GM19372 (cell line): ENCODE measurements around the gene MACROD2.
"Not testable (repeated sequence)": the region's sequence is repeated elsewhere in the genome, so short reads cannot be mapped to it uniquely, and the experiment has no call there.

Experiments
- ATAC-seq: cut with Tn5 transposase; IDR thresholded peaks from one replicate; pipeline ENCODE4 v1.9.1; 2021; ENCODE audit warnings: mild to moderate bottlenecking, low read depth, moderate library complexity; ENCODE audit not compliant: unreplicated experiment

MACROD2 gene

GRCh38 chr20:14956026-14956425, 960.7 kb downstream of the MACROD2 start:
- no peak for ATAC-seq

- ATAC-seq = no peak
Observed at GRCh38 chr20:14956538-14956937, 961.2 kb downstream of the MACROD2 start.

- ATAC-seq = no peak
Observed at GRCh38 chr20:14957402-14957801, 962.1 kb downstream of the MACROD2 start.

DNA sequence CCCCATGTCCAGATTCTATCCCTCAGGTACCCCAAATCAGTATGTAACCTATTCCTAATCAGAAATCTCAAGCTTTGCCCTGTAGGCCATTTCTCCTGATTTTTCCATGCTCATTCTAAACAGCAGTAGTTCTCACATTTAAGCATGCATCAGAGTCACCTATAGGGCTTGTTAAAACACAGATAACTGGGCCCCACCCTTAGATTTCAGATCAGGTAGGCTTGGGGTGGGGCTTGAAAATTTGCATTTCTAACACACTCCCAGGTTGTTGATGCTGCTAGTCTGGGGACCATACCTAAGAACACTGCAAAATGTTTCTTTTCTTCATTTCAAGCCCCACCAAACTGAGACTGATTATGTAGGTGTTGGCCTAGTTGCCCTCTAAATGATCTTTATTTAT, 963.3 kb downstream of the MACROD2 start:
- ATAC-seq = no peak

- ATAC-seq = no peak
Observed at GRCh38 chr20:14959506-14960475, 964.5 kb downstream of the MACROD2 start.

GRCh38 chr20:14960831-14961230, 965.5 kb downstream of the MACROD2 start:
- no peak for ATAC-seq

GRCh38 chr20:14963262-14963663, 967.9 kb downstream of the MACROD2 start:
- no peak for ATAC-seq

DNA sequence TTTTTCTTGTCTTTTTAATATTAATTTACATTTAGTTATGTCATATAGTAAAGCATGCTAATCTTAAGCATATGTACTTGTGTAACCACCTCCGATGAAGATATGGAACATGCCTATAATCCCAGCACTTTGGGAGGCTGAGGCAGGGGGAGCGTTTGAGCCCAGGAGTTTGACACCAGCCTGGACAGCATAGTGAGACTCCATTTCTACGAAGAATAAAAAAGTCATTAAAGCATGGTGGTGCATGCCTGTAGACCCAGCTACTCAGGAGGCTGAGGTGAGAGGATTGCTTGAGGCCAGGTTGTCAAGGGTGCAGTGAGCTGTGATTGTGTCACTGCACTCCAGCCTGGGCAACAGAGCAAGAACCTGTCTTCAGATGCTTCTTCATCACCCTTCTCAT, 970.9 kb downstream of the MACROD2 start:
- ATAC-seq = no peak

DNA sequence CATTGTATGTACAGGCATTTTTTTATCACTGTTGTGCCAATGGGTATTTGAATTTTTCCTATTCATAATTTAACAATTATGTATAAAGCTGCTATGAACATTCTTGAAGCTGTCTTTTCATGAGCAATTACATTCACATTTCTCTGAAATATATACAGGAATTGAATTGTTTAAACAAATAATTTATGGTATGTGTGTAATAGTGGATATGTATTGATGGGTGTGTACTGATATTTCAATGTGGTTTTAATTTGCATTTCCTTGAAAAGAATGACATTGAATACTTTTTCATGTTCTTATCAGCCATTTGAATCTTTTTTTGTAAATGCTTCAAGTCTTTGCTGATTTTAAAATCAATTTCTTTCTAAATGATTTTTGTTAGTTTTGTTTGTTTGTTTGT, 971.5 kb downstream of the MACROD2 start:
- ATAC-seq = no peak

DNA sequence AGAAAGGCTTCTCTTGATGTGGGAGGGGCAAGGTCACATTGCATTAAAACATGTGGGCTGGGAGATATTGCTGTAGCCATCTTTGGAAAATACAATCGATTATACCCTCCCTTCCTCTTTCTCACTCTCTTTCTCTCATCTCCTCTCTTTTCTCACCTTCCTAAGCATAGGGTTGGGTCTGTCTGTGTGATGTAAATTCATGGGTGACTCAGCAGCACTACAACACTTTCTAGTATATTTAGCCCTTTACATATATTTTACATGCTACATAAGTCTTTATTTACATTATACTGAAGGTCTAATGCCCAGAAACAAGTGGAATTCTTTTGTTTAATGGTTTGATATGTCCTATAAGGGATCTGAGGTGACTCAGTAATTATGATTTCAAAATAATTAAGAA, 976.9 kb downstream of the MACROD2 start:
- ATAC-seq = no peak

DNA sequence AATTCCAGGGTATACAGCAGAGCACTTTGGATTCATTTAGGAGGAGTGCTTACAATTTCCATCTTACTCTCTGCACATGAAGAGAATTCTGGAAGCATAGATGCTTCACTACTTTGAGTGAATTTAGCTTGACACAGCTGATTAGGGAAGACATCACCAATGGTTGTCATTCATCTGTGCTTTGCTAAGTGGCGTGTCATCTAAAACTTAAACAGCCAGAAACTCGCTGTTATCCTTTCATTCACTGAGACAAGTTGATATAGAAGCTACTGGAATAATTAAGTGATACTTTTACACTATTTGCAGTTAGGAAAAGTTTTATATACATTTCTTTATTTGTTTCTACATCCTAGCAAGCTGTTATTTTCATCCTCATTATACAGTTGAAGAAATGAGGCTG, 977.4 kb downstream of the MACROD2 start:
- no peak for ATAC-seq

DNA sequence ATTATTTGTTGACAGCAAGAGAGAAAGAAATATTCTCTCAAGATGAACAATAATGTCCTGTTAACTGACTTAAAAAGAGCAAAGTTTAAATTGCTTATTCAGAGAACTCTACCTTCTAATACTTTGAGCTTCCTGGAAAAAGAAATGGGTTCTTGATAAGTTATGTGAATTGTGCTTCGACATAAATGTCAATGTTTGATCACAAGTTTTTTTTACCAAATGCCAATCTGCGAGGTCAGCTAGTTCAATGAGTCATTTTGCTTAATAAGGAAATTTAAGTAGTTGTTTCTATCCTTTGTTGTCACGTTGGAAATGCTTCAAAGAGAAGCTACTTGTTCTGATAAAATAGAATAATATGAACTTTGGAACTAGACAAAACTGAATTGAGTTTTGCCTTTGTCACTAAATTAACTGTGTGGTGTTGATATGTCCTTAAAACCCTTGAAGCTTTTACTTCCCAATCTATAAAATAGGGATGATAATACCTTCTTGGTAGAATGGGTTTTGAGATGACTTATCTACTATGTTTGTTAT, 984.2 kb downstream of the MACROD2 start:
- no peak for ATAC-seq

- not testable (repeated sequence) for ATAC-seq
Observed at GRCh38 chr20:14981486-14981885, 986.2 kb downstream of the MACROD2 start.

DNA sequence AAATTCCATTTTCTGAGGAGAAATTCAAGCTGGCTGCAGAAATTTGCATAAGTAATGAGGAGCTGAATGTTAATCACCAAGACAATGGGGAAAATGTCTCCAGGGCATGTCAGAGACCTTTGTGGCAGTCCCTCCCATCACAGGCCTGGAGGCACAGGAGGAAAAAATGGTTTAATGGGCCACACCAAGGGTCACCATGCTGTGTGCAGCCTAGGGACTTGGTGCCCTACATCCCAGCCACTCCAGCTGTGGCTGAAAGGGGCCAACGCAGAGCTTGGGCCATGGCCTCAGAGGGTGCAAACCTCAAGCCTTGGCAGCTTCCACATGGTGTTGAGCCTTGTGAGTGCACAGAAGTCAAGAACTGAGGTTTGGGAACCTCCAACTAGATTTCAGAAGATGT, 987.0 kb downstream of the MACROD2 start:
- not testable (repeated sequence) for ATAC-seq

DNA sequence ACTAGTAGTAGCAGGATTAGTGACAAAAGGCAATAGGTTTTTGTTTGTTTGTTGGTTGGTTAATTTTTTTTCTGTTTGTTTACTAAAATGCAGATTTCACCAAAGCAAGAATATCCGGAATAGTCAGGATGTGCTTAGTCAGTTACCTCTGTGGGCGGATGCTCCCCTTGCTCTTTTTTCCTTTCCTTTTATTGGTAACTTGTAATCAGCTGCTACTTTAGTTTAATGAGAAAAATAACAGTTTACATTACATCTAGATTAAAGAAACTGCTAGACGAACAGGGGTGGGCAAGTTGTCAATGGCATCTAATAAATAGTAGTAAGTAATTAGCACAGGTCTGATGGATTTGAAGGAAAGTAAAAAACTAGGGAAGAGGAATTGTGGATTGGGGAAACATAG, 989.0 kb downstream of the MACROD2 start:
- no peak for ATAC-seq

- ATAC-seq = no peak
Observed at GRCh38 chr20:14984768-14985622, 989.7 kb downstream of the MACROD2 start.

DNA sequence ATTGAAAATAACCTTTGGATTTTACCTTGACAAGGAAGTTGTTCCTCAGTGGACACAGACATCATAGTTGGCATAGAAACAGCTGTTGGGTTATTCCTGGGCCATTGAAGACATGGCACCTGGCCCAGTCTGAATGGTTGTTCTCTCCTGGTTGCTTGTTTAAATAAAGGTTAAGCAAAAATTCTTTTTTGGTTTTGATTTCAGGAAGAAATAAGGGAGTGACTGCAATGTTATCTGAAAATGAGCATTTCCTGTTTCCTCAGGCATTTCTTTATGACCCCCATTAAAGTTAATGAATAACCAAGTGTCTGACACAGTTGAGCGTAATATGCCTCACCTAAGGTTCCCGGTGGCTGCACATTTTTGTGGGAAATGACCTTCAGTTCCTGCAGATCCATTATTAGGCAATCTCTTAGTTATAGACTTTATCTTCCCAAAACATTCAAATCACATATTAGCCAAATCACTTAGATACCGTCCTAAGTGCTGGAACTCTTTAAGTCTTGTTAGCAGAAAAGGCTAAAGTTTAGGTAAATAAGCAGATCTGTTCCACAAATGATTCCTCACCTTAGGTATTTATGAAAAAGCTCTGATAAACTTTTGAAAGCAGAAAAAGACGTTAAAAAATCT, 990.8 kb downstream of the MACROD2 start:
- no peak for ATAC-seq

GRCh38 chr20:14986656-14987055, 991.3 kb downstream of the MACROD2 start:
- no peak for ATAC-seq

DNA sequence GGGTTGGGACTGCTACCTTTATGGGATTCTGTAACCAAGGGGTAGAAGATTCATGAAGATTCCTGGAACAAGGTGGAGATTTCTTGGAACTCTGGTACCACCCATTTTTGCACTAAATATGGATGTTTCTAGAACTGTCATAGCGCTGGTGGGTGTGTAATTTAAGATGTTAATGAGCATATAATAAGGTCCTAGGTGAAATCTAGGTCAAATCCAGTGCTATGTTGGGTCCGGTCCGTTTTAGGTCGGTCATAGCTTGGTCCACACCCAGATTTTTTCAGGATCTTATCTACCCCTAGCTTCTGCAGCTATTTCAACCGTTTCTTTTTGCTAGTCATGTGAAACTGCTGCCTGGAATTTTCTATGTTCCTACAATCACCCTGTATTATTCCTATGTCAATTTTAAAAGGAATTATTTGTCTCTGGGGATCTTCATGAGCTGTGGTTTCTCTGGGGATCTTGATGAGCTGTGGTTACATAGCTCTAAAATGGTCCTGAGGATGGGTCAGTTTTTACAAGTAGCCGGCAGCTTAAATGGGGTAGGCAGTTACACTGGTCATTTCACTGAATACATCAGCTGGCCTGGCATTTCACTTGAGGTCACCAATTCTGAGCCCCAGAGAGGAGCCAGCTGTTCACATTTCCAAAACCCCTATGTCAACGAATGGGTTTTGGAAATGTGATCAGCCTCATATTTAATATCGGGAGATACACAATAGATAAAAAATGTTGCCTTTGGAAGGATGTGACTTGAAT, 994.4 kb downstream of the MACROD2 start:
- ATAC-seq = no peak

DNA sequence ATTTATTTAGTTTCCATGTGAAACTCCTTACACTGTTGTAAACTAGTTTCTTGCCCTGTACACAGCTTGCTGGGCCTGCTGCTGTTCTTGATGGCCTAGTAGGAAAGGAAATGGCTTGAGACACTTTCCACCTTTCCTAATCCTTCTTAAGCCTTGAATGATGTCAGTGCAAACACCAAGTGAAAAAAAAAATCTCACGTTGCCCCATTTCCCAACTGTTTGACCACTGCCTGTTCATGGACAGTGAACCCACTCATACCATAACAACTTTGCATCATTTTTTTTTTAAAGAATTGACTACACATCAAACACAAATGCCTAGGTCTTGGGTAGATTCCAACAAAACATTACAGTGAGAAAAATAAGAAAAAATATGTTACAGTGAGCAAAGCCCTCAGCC, 995.7 kb downstream of the MACROD2 start:
- no peak for ATAC-seq
